Measurements from ENCODE around the gene TUBB.

- TF ChIP-seq SUZ12 (IDR thresholded peaks at IDR 0.05) (no peak), ELF4 (IDR thresholded peaks at IDR 0.05) (no peak), SP1 (IDR thresholded peaks at IDR 0.05) (no peak), FOXA1 (IDR thresholded peaks at IDR 0.05) (no peak), L3MBTL2 (conservative IDR thresholded peaks at IDR 0.05) (peak; percentile 44), FOXM1 (IDR thresholded peaks at IDR 0.05; ENCODE audit: borderline replicate concordance) (no peak), NFRKB (IDR thresholded peaks at IDR 0.05) (peak; percentile 45; the same call in 1 of the 2 replicates), ARNT (IDR thresholded peaks at IDR 0.05) (no peak)
Observed at GRCh38 chr6:30716879-30717128, 3.3 kb upstream of the TUBB start.

All from HEK293T (cell line).